HUES6 (cell line): Measurements from ENCODE around the gene SARNP.
A peak's percentile ranks its signal among the peaks of the same experiment; 100 is the strongest.

ENCODE experiments used
- H3K27ac ChIP-seq: 2 replicates; pipeline ENCODE4 v1.7.0; 2013; ENCODE audit warnings: low read depth, mild to moderate bottlenecking, low read length, inconsistent platforms
- H3K27me3 ChIP-seq: 2 replicates; pipeline ENCODE4 v1.6.1; 2013; ENCODE audit warnings: low read length; ENCODE audit not compliant: control insufficient read depth, insufficient read depth
- H3K36me3 ChIP-seq: 2 replicates; pipeline ENCODE4 v1.6.1; 2013; ENCODE audit warnings: low read length; ENCODE audit not compliant: control insufficient read depth, insufficient read depth
- H3K4me1 ChIP-seq: 2 replicates; pipeline ENCODE4 v1.6.1; 2013; ENCODE audit warnings: low read length; ENCODE audit not compliant: control insufficient read depth, insufficient read depth
- H3K4me3 ChIP-seq: 2 replicates; pipeline ENCODE4 v1.5.1; 2013; ENCODE audit warnings: low read depth, low read length
- H3K9ac ChIP-seq: one replicate; pipeline ENCODE4 v1.6.1; 2013; ENCODE audit warnings: mild to moderate bottlenecking, low read length
- H3K9me3 ChIP-seq: 2 replicates; pipeline ENCODE4 v1.6.1; 2013; ENCODE audit warnings: low read depth, low read length; ENCODE audit not compliant: control insufficient read depth, insufficient read depth

SARNP gene

GRCh38 chr12:55729819-55730818 is 87.4 kb downstream of the SARNP start:
- Histone ChIP-seq H3K27ac (no peak overlapping the region; the same call in 1 of the 2 replicates), H3K27me3 (no peaks in the 10 kb centered on the region), H3K9me3 (no peaks in the 10 kb centered on the region), H3K9ac (peak overlapping the region; percentile 96), H3K36me3 (peaks cover 21% of the 10 kb centered on the region), H3K4me1 (peaks cover 19% of the 10 kb centered on the region; the same call in 1 of the 2 replicates), H3K4me3 (peak overlapping the region; percentile 97)

- H3K27me3 ChIP-seq: no peaks in the 10 kb centered on the region
- H3K9ac ChIP-seq: peak within 1 kb of the TSS; percentile 96
- H3K9me3 ChIP-seq: no peaks in the 10 kb centered on the region
- peak within 1 kb of the TSS; percentile 97 for H3K4me3 ChIP-seq
- H3K36me3 ChIP-seq: peaks cover 29% of the 10 kb centered on the region
- H3K27ac ChIP-seq: peak within 1 kb of the TSS; percentile 86
- H3K4me1 ChIP-seq: peaks cover 19% of the 10 kb centered on the region; the same call in 1 of the 2 replicates
Measured at GRCh38 chr12:55728939-55729818, 88.3 kb downstream of the SARNP start, which contains the start of gene CD63. TSS of gene CD63 (minus strand) at chr12:55729009. CDS start at chr12:55728341, 668 bp downstream.

GRCh38 chr12:55728186-55728938 is 89.2 kb downstream of the SARNP start:
- Histone ChIP-seq H3K9ac (peak overlapping the region; percentile 96), H3K36me3 (peaks cover 36% of the 10 kb centered on the region), H3K9me3 (no peaks in the 10 kb centered on the region), H3K4me3 (peak overlapping the region; percentile 97), H3K27me3 (no peaks in the 10 kb centered on the region), H3K4me1 (peaks cover 19% of the 10 kb centered on the region; the same call in 1 of the 2 replicates), H3K27ac (peak overlapping the region; percentile 86)

- Histone ChIP-seq H3K36me3 (peaks cover 41% of the 10 kb centered on the region), H3K27ac (peak overlapping the region; percentile 86), H3K4me3 (peak overlapping the region; percentile 97), H3K9me3 (no peaks in the 10 kb centered on the region), H3K27me3 (no peaks in the 10 kb centered on the region), H3K9ac (peak overlapping the region; percentile 96), H3K4me1 (peaks cover 19% of the 10 kb centered on the region; the same call in 1 of the 2 replicates)
Measured at GRCh38 chr12:55727643-55728185, 89.8 kb downstream of the SARNP start.

GRCh38 chr12:55726971-55727370 is 90.6 kb downstream of the SARNP start:
- peak overlapping the region; percentile 96 for H3K9ac ChIP-seq
- H3K36me3 ChIP-seq: peaks cover 41% of the 10 kb centered on the region
- no peaks in the 10 kb centered on the region for H3K27me3 ChIP-seq
- peaks cover 19% of the 10 kb centered on the region; the same call in 1 of the 2 replicates for H3K4me1 ChIP-seq
- no peaks in the 10 kb centered on the region for H3K9me3 ChIP-seq
- H3K4me3 ChIP-seq: peak overlapping the region; percentile 97
- H3K27ac ChIP-seq: no peak overlapping the region

GRCh38 chr12:55725556-55725955 is 92.0 kb downstream of the SARNP start:
- no peak overlapping the region for H3K27ac ChIP-seq
- no peaks in the 10 kb centered on the region for H3K9me3 ChIP-seq
- peaks cover 42% of the 10 kb centered on the region for H3K36me3 ChIP-seq
- no peak overlapping the region for H3K9ac ChIP-seq
- H3K4me1 ChIP-seq: peaks cover 18% of the 10 kb centered on the region; the same call in 1 of the 2 replicates
- no peak overlapping the region for H3K4me3 ChIP-seq
- no peaks in the 10 kb centered on the region for H3K27me3 ChIP-seq

- peaks cover 48% of the 10 kb centered on the region for H3K36me3 ChIP-seq
- H3K4me1 ChIP-seq: peaks cover 12% of the 10 kb centered on the region; the same call in 1 of the 2 replicates
Measured at GRCh38 chr12:55724940-55725309, 92.6 kb downstream of the SARNP start.

GRCh38 chr12:55724226-55724939 is 93.1 kb downstream of the SARNP start:
- Histone ChIP-seq H3K27ac (no peak overlapping the region), H3K9me3 (no peaks in the 10 kb centered on the region), H3K36me3 (peaks cover 50% of the 10 kb centered on the region), H3K27me3 (no peaks in the 10 kb centered on the region), H3K4me1 (peaks cover 10% of the 10 kb centered on the region; the same call in 1 of the 2 replicates), H3K9ac (no peak overlapping the region), H3K4me3 (no peak overlapping the region)

More at GRCh38 chr12:55724940-55725309, 92.6 kb downstream of the SARNP start:
- Histone ChIP-seq H3K27ac (no peak overlapping the region), H3K9ac (no peak overlapping the region), H3K9me3 (no peaks in the 10 kb centered on the region), H3K27me3 (no peaks in the 10 kb centered on the region), H3K4me3 (no peak overlapping the region)

- Histone ChIP-seq H3K9ac (no peak overlapping the region), H3K4me3 (no peak overlapping the region), H3K27me3 (no peaks in the 10 kb centered on the region), H3K9me3 (no peaks in the 10 kb centered on the region), H3K27ac (no peak overlapping the region), H3K4me1 (peaks cover 10% of the 10 kb centered on the region; the same call in 1 of the 2 replicates), H3K36me3 (peaks cover 50% of the 10 kb centered on the region)
Measured at GRCh38 chr12:55723516-55724225, 93.9 kb downstream of the SARNP start.
